Measurements from ENCODE around the gene TNFAIP3.

DNA sequence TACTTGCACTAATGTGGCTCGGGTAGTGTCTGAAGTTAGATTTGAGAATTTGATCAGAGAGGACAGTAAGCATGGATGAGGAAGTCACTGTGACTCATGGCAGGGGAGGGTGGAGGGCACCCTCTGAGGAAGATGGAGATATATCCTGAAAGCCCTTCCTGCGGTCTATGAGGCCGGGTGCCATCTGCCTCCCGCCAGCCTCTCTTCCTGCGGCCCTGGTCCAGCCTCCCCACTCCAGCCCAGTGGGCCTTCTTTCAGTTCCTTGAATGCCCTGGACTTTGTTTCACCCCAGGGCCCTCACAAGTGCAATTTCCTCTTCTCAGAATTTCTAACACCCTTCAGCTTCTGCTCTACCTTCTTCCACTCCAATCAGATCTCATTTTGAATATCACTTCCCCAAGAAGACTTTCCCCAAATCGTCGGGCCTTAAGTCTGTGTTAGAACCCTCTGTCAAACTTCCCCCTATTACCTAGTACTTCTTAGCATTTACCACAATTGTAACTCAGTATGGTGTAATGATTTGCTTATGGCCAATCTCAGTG is 20.2 kb upstream of the TNFAIP3 start:
- TF ChIP-seq, protein P1, sequence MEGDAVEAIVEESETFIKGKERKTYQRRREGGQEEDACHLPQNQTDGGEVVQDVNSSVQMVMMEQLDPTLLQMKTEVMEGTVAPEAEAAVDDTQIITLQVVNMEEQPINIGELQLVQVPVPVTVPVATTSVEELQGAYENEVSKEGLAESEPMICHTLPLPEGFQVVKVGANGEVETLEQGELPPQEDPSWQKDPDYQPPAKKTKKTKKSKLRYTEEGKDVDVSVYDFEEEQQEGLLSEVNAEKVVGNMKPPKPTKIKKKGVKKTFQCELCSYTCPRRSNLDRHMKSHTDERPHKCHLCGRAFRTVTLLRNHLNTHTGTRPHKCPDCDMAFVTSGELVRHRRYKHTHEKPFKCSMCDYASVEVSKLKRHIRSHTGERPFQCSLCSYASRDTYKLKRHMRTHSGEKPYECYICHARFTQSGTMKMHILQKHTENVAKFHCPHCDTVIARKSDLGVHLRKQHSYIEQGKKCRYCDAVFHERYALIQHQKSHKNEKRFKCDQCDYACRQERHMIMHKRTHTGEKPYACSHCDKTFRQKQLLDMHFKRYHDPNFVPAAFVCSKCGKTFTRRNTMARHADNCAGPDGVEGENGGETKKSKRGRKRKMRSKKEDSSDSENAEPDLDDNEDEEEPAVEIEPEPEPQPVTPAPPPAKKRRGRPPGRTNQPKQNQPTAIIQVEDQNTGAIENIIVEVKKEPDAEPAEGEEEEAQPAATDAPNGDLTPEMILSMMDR (IDR thresholded peaks at IDR 0.05): no peak
- no peak for TF ChIP-seq POLR2A (IDR thresholded peaks at IDR 0.05)
